Measurements from ENCODE around the gene SHC3.

GRCh38 chr9:89053301-89053700, 125.3 kb downstream of the SHC3 start:
- TF ChIP-seq GATA2 (IDR thresholded peaks at IDR 0.05; ENCODE audit: low read depth, low read length), result no peak
- no peak for TF ChIP-seq GATA3 (IDR thresholded peaks at IDR 0.05; ENCODE audit: low read depth, low read length)
